Measurements from ENCODE around the gene NPIPA1.
"Not testable (repeated sequence)": the region's sequence is repeated elsewhere in the genome, so short reads cannot be mapped to it uniquely, and the experiment has no call there.

The NPIPA1 gene

GRCh38 chr16:14937143-14937542, at the start of gene NPIPA1:
TSS of gene NPIPA1 (plus strand) at chr16:14937443. CDS start at chr16:14937443, 0 bp downstream.
- DNase-seq (ENCODE audit: low read depth): not testable (repeated sequence)

GRCh38 chr16:14892111-14892510, 45.1 kb upstream of the NPIPA1 start:
- not testable (repeated sequence) for DNase-seq (ENCODE audit: low read depth)

DNA sequence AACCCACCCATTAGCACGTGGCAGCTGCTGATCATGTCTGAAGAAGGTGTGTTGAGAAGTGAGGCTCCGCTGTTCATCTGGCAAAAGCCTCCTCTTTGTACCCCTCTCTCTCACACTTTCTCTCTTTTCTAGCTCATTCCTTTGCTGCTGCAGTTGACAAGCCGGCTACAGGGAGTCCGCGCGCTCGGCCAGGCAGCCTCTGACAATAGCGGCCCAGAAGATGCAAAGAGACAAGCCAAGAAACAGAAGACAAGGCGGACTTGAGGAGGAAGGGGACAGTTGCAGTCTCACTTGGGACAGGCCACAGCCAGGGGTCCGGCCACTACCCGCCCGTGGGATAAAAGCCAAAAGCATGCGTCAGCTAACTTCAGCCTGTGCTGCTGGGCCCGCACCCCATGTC, 41.9 kb upstream of the NPIPA1 start:
- not testable (repeated sequence) for DNase-seq (ENCODE audit: low read depth)

- not testable (repeated sequence) for DNase-seq (ENCODE audit: low read depth)
Measured at GRCh38 chr16:14896023-14896422, 41.2 kb upstream of the NPIPA1 start.

- not testable (repeated sequence) for DNase-seq (ENCODE audit: low read depth)
Measured at GRCh38 chr16:14897006-14897664, 40.1 kb upstream of the NPIPA1 start.

- DNase-seq (ENCODE audit: low read depth): not testable (repeated sequence)
Measured at GRCh38 chr16:14898162-14898561, 39.1 kb upstream of the NPIPA1 start.

- not testable (repeated sequence) for DNase-seq (ENCODE audit: low read depth)
Measured at GRCh38 chr16:14903191-14903957, 33.9 kb upstream of the NPIPA1 start.

DNA sequence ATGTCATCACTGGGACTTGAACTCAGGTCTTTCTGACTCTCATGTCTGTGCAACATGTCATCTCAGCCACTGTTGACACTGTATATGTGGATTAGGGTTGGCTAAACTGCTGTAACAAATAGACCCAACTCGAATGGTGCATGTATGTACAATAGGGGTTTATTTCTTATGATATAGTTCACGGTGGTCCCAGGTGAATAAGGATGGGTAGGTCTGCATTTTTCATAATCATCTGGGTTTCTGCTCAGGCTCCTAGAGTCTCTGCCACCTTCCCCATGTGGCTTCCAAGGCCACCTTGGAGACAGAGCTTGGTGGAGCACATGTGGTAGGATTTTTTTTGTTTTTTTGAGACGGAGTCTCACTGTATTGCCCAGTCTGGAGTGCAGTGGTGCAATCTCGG, 27.5 kb upstream of the NPIPA1 start:
- DNase-seq (ENCODE audit: low read depth): not testable (repeated sequence)

- DNase-seq (ENCODE audit: low read depth): not testable (repeated sequence)
Measured at GRCh38 chr16:14910833-14911629, 26.2 kb upstream of the NPIPA1 start.

GRCh38 chr16:14911954-14912353, 25.3 kb upstream of the NPIPA1 start:
- DNase-seq (ENCODE audit: low read depth): not testable (repeated sequence)

GRCh38 chr16:14912588-14912987, 24.7 kb upstream of the NPIPA1 start:
- DNase-seq (ENCODE audit: low read depth): not testable (repeated sequence)

- DNase-seq (ENCODE audit: low read depth): not testable (repeated sequence)
Measured at GRCh38 chr16:14918504-14918903, 18.7 kb upstream of the NPIPA1 start.

GRCh38 chr16:14919837-14920600, 17.2 kb upstream of the NPIPA1 start:
- DNase-seq (ENCODE audit: low read depth): not testable (repeated sequence)

- DNase-seq (ENCODE audit: low read depth): not testable (repeated sequence)
Measured at GRCh38 chr16:14922285-14922684, 15.0 kb upstream of the NPIPA1 start.

DNA sequence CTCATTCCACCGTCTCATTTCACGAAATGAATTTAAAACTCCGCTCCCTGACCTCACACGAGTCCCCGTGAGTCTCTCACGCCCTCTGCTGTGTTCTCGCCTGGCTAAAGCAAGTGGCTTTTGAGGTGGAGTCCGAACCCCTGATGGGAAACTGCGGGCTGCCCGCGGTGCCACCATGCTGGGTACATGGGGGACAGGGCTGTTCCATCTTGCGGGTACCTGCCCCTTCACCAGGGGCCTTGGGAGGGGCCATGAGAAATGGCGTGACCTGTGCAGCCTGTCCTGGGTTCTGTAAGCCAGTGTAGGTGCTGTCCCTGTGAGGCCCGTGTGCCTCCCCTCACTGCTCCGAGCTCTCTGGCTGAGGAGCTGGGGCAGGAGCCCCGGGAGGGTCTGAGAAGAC, 14.3 kb upstream of the NPIPA1 start:
- not testable (repeated sequence) for DNase-seq (ENCODE audit: low read depth)

DNA sequence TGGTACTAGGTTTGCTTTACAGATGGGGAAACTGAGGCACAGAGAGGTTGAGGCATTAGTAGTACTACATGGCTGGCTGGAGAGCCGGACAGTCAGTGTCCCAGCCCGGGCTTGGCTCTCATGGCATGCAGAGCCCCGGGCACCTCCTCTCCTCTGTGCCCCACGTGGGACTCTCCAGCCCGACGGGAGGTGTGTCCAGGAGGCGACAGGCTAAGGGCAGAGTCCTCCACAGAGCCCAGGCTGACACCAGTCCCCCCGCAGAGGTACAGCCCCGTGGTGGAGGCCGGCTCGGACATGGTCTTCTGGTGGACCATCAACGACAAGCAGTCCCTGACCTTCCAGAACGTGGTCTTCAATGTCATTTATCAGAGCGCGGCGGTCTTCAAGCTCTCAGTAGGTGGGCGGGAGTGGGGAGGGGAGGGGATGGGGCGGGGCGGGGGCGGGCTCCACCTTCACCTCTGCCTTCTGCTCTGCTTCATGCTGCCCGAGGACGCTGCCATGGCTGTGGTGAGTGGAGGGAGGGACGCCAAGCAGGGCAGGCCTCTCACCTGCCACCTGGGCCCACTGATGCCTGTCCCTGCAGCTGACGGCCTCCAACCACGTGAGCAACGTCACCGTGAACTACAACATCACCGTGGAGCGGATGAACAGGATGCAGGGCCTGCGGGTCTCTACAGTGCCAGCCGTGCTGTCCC, 13.7 kb upstream of the NPIPA1 start:
- not testable (repeated sequence) for DNase-seq (ENCODE audit: low read depth)

DNA sequence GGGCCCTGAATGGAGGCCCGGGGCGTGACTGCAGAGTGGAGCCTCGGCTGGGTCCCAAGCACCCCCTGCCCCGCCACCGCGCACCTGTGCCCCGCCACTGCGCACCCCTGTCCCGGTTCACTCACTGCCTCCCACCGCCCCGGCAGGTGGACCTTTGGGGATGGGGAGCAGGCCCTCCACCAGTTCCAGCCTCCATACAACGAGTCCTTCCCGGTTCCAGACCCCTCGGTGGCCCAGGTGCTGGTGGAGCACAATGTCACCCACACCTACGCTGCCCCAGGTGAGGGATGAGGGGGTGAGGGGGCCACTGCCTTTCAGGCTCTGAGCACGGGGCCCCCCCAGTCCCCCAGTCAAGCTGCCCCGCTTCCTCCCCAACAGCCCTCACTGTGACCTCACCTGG, 12.9 kb upstream of the NPIPA1 start:
- not testable (repeated sequence) for DNase-seq (ENCODE audit: low read depth)

GRCh38 chr16:14924982-14925381, 12.3 kb upstream of the NPIPA1 start:
- DNase-seq (ENCODE audit: low read depth): not testable (repeated sequence)

GRCh38 chr16:14928064-14928714, 9.1 kb upstream of the NPIPA1 start:
- not testable (repeated sequence) for DNase-seq (ENCODE audit: low read depth)

DNA sequence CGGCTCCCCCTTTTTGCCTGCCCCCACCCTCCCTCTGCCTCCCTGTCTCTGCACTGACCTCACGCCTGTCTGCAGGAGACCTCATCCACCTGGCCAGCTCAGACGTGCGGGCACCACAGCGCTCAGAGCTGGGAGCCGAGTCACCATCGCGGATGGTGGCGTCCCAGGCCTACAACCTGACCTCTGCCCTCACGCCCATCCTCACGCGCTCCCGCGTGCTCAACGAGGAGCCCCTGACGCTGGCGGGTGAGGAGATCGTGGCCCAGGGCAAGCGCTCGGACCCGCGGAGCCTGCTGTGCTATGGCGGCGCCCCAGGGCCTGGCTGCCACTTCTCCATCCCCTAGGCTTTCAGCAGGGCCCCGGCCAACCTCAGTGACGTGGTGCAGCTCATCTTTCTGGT, 8.1 kb upstream of the NPIPA1 start:
- not testable (repeated sequence) for DNase-seq (ENCODE audit: low read depth)
